GM19240 (cell line): ENCODE measurements around the gene ANAPC5.
"Not testable (repeated sequence)": the region's sequence is repeated elsewhere in the genome, so short reads cannot be mapped to it uniquely, and the experiment has no call there.

Source experiments
- DNase-seq: peaks from one replicate; pipeline ENCODE4 v3.0.0; 2011; ENCODE audit warnings: low spot score; ENCODE audit not compliant: insufficient read length

ANAPC5 gene

DNA sequence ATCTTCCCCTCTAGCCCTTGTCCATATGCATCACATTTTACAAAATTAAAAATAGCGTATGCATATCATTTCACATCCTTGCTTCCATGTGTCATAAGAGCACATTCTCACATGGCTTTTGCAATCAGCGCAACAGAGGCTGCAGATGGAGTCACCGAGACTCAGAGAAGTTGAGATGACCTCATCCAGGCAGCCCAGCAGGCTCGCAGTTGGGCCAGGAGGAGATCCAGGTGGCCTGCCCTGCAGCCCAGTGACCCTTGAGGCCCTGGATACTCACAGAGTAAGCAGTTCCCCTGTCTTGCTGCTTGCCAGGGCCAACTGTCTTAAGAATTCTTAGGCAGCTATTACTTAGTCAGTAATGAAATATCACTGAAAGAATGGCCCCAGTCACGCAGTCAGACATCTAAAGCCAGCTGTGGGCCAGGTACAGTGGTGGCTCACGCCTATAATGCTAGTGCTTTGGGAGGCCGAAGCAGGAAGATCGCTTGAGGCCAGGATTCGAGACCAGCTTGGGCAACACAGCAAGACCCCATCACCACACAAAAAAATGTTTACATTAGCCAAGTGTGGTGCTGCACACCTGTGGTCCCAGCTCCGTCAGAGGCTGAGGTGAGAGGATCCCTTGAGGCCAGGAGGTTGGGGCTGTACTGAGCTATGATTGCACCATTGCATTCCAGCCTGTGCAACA lies 64.8 kb downstream of the ANAPC5 start:
- DNase-seq: no peak

DNA sequence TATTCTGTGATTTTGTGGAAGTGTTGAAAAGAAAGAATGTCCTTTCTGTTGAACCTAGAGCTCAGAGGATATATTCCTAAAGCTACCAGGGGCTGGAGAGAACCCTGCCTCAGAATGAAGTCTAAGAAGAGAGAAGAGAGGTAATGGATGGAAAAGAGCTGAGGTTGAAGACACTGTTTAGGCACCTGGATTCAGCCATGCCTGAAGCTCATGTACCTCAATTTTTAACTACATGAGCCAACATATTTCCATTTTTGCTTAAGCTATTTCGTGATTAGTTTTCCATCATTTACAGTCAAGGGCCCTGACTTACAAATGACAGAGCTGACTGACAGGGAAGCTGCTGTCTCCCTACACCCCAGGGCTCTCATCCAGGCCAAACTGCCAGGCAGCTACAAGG lies 66.4 kb downstream of the ANAPC5 start:
- no peak for DNase-seq

DNA sequence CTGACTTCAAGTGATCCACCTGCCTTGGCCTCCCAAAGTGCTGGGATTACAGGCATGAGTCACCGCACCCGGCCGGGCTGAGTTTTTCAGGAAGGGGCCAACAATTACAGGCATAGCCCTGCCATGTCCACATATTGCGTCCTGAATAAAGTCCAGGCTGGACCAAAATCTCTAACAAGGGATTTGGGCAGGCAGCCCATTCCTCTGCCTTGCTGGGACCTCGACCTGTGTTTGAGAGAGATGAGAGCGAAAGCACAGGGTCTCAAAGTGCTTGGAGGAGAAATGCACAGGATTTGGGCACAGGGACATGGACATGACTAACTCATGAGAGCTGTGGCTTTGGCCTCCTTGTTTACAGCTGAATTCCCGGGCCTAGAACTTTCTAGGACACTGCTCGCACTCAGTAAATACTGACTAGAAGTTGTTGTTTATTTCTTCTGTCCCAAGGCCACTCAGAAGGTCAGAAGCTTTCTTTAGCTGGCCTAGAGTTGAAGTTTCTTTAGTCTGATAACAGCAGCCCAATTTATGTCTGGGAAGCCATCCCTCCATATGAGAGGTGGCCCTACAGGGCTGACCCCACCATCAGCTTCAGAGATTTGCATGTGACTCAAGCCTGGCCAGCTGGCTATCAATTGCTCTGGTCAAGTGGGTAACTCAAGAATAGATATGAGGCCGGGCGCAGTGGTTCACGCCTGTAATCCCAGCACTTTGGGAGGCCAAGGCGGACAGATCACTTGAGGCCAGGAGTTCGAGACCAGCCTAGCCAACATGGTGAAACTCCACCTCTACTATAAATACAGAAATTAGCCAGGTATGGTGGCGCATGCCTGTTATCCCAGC lies 67.4 kb downstream of the ANAPC5 start:
- DNase-seq: no peak

DNA sequence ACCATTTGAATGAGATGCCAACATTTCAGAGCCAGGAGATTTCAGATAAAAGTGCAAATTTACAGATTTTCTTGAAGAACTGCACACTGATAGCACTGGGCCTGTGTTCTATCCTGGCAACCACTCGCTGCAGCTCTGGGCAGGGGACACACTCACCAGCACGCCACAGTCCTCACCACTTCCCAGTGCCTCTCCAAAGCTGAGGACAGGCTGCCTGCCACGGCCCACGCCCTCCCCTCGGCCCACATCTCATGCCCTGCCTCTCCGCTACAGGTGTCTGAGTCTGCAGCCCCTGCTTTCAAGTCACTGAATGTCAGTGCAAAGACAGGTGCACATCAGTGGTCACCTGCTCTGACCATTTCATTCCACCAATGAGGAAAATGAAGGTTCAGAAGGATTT lies 68.4 kb downstream of the ANAPC5 start:
- no peak for DNase-seq

DNA sequence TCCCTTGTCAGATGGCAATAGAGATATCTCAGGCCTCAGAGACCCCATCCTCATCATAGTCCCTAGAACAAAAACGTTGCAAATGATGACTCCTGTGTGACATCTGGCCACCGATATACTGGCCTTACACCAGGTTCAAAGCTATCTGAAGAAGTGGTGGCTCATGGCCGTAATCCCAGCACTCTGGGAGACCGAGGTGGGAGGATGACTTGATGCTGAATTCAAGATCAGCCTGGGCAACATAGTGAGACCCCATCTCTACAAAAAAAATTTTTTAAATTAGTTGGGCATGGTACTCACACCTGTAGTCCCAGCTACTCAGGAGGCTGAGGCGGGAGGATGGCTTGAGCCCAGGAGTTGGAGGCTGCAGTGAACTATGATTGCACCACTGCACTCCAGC lies 68.8 kb downstream of the ANAPC5 start:
- DNase-seq: no peak

DNA sequence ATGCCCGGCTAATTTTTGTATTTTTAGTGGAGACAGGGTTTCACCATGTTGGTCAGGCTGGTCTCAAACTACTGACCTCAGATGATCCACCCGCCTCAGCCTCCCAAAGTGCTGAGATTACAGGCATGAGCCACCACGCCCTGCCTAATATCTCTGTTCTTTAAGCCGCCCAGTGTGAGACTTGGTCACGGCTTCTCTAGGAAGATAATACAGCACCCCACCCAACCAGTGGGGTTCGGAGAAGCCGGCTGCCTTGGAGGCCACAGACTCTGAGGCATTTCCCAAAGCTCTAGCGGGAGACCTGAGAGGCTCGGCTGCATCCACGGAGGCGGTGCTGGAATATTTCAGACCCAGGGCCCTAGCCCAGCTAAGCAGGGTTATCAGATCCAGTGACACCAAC lies 69.3 kb downstream of the ANAPC5 start:
- not testable (repeated sequence) for DNase-seq

DNA sequence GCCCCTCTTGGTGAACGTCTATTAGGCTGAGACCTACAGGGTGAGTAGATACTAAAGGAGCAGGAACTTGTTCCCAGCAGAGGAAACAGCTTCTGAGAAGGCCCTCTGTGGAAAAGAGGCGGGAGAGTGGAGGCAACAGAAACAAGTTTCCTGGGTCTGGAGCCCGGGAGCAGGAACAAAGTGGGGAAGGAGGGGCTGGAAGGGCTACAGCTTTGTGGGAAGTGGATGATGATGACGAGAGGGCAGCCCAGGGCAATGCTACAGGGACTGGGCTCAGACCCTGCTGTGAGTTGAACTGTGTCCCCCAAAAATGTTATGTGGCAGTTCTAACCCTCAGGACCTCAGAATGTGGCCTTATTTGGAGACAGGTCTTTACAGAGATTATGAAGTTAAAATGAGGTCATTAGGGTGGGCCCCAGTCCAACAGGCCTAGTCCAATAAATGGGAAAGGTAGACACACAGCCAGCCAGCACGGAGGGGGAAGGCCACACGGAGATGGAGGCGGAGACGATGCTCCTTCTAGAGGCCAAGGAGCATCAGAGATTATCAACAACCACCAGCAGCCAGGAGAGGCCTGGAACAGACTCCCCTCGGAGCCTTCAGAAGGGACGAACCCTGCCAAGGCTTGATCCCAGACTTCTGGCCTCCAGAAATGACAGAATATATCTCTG lies 70.0 kb downstream of the ANAPC5 start:
- no peak for DNase-seq

DNA sequence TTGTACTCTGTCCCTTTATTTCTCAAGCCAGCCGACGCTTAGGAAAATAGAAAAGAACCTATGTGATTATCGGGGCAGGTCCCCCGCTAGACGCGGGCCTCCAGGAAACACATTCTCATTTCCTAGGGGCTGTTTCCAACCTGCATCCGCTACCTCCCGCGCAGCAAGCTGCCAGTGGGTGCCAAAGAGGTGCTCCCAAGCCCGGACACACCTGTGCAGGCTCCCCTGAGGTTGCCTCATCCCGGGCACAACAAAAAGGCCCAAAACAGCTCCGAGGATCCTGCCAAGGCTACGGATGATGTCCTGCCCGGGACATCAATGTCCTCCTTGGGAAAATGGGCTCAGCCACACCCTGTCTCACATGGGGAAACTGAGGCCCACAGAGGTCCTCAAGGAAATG lies 71.1 kb downstream of the ANAPC5 start:
- not testable (repeated sequence) for DNase-seq

DNA sequence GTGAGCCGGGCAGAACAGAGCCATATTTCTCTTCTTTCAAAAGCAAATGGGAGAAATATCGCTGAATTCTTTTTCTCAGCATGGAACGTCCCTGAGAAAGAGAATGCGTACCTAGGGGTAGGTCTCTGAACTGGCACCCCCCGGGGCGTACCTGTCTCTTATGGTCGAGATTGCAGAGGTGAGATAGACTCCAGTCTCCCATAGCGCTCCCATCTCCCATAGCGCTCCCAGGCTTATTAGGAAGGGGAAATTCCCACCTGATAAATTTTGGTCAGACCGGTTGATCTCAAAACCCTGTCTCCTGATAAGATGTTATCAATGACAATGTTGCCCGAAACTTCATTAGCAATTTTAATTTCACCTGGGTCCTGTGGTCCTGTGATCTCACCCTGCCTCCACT lies 71.7 kb downstream of the ANAPC5 start:
- DNase-seq: not testable (repeated sequence)

DNA sequence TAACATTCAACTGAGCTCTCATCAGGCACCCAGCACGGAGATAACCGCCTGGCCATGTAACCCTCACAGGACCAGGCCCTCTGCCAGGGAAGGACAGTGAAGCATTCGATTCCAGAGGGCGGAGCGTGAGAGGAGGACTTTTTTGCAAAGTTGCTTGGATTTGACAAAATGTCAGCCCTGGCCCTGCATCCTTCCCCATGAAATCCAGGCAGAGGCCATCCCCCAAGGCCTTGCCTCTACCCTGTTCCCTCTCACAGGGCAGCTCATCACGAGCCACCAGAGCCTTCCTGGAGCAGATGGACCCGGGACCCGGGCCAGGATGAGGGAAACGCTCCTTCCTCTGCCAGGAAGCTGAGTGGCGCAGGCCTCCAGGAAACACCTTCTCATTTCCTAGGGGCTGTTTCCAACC lies 72.7 kb downstream of the ANAPC5 start:
- DNase-seq: no peak

DNA sequence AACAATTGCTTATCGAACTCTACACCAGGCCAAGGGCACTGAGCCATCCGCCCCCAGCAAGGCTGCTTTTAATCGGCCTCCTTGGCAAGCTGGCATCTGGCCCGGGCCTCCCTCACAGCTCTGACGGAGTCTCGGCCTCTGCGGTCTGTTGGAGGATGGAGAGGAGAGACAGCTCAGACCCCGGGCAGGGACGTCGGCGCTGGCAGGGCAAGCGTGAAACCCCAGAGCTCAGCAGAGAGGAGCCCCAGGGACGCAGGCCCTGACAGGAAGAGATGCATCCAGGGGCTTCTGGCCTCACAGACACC lies 73.2 kb downstream of the ANAPC5 start:
- no peak for DNase-seq

DNA sequence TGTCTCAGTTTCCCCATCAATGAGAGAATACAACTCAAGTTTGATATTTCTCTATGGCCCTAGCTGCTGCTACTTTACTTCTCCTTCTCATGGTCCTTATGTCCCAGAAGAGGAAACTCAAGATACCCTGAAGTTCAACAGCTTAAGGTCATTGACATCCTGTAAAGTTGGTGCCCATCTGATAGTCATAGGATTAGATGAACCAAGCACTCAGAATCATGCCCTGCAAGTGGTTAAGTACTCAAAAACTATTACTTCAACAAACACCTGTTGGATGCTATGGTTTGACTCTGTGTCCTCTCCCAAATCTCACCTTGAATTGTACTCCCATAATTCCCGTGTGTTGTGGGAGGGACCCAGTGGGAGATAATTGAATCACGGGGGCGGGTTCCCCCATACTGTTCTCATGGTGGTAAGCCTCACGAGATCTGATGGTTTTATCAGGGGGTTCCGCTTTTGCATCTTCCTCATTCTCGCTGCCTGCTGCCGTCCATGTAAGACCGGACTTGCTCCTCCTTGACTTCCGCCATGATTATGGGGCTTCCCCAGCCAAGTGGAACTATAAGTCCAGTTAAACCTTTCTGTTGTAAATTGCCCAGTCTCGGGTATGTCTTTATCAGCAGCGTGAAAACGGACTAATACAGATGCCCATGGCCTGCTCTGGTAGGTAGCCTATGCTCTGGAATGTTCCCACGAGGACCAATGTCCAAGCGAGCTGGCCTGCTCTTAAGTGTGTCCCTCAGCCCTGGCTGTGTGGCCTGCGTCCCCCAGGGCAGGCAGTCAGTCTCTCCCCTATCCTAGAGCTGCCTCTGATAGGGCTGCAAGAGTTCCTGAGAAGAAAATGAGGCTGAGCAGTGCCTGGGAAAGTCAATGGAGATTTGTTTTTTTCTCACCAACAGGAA lies 73.8 kb downstream of the ANAPC5 start:
- DNase-seq: no peak

DNA sequence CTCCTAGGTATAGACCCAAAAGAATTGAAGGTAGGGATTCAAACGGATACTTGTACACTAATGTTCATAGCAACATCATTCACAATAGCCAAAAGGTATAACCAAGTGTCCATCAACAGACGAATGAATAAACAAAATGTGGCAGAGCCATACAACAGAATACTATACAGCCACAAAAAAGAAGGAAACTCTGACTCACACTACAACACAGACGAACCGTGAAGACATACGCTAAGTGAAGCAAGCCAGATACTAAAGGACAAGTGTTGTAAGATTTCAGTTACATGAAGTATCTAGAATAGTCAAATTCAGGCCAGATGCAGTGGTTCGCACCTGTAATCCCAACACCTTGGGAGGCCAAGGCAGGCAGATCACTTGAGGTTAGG lies 74.8 kb downstream of the ANAPC5 start:
- DNase-seq: no peak

DNA sequence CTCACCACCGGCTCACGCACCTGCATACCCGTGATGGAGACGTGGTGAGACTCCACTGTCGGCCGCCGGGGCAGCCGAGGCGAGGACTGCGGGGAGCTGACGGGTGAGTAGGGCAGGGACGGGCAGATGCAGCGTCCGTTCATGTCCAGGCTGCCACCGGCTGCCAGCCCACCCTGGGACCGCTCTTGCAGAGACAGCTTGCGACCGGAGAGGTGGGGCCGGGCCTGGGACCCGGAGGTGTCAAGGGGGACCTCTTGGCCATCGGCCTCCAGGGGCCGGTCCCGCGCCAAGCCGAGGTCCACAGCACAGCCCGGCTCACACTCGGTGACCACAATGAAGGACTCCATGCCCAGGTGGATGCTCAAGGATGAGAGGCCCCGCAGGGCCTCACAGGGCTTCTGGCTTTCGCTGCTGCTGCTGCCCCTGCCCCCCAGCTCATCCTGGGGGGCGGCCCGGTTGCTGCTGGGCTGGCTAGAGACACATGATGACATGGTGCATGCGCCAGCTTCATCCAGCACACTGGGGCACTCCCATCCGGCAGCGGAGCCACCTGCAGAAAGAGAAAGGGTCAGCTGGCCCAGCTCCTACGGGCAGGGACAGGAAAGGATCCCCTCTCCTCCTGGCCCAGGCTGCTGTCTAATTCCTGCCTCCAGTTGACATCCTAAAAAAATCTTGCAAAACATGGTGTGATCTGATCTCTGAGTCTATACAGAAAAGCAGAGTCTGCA lies 78.0 kb downstream of the ANAPC5 start:
- DNase-seq: no peak

DNA sequence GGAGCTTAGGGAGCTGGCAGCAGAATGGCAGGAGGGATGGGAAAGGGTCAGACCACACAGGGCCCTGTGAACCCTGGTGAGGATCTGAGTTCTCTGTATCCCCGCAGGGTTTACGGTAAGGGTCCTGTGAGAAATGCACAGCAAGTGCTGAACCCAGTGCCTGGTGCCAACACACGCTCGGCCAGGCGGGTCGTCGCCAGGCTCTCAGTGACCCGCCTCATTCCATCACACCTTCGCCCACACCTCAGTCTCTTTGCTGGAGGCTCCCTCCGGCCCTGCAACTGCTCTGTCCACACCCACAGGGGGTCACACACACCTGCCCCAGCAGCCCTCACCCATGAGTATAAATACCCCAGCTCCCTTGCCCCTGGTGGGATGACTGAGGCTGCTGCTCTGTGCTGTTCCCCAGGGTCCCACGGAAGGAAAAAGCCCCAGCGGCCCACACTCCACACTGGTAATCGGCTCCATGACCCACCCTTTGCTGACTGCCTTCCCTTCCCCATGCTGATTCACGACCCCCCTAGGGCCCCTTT lies 78.8 kb downstream of the ANAPC5 start:
- no peak for DNase-seq

DNA sequence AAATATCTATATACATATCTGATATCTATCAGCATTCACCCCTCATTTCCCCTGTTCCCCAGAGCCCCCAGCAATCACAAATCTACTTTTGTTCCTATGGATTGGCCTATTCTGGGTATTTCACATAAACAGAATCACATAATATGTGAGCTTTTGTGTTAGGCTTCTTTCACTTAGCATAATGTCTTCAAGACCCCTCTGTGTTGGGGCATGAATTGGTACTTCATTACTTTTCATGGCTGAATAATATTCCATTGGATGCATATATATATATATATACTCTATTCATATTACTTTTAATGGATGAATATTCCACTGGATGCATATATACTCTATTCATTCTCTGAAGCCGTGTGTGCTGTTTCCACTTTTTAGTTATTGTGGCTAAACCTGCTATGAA lies 84.4 kb downstream of the ANAPC5 start:
- no peak for DNase-seq

DNA sequence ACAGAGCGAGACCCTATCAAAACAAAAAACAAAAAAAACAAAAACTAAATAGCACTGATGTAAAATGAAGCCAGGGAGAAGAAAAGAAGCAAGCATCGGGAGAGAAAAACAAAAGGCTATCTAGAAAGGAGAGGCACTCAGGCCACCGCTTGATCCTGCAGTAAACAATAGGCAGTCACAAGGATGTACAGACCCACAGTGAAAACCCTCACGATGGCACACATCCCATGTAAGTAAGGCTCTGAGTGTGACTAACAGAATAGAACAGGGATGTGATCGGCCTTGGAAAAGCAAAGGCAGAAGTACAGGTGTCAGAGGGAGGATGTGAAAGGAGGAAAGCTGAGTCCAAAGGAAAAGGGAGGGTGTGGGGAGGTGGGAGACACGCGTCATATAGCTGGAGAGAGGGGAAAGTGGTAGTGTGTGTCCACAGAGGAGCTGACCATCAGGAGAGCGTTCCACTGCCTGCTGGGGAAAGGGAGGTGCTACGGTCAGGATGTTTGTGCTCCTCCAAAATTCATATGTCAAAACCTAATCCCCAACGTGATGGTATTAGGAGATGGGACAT lies 87.2 kb downstream of the ANAPC5 start:
- no peak for DNase-seq

DNA sequence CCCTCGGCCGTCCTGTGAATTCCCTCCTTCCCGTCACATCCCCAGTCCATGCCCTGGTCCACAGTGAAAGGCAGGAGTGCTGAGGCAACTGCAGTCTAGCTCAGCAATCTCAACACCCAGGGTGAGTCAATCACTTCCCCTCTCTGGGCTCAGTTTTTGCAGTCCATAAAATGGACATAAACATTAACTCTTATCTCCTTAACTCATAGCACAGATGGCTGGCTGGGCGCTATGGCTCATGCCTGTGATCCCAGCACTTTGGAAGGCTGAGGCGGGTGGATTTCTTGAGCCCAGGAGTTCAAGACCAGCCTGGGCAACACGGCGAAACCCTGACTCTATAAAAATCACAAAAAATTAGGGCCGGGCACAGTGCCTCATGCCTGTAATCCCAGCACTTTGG lies 88.1 kb downstream of the ANAPC5 start:
- DNase-seq: no peak

DNA sequence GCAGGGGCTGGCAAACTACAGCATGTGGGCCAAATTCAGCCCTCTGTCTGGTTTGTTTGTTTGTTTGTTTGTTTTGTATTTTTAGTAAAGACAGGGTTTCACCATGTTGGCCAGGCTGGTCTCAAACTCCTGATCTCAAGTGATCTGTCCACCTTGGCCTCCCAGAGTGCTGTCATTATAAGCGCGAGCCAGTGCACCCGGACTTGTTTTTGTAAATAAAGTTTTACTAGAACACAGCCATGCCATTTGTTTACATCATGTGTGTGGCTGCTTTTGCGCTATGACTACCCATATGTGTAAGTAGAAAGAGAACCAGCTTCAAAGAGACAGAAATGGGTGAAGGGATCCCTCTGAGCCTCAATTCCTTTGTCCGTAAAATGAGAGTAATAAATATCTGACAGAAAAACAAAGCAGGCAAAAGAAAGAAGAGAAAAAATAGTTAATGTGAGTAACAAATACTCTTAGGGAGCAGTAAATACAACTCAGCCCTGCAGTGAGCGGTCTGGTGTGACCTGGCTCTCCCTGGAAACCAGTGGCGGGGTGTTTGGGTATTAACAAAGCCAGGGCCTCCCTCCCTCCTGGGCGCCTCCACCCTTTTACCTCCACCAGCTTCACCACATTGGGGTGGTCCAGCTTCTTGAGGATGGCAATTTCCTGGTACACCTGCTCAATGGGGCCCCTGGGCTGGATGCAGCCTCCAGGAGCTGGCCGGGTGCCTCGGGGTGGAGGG lies 88.8 kb downstream of the ANAPC5 start:
- no peak for DNase-seq

DNA sequence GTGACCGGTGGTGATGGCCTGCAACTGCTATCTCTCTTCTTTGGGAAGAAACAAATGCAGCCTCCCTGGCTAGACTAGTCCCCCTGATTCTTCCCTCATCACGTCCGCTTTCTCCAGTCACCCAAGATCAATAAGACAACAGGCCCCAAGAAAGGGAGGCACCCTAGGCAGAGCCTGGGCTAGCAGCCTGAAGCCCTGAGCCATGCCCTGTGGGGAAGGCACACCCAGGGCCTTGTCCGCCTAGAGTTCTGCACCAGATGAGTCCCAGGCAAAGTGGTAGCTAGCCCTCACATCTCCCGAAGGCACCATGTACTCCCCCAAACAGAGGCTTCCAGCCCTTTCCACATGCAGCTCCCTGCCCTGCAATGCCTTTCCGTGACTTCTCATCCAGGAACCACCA lies 90.8 kb downstream of the ANAPC5 start:
- no peak for DNase-seq
